OCI-M1 (cell line): Measurements from ENCODE around the gene NKX3-2.
"Not testable (repeated sequence)": the region's sequence is repeated elsewhere in the genome, so short reads cannot be mapped to it uniquely, and the experiment has no call there.

Experiments used
- DNase-seq: peaks from one replicate; lab custom pipeline; 2025; lab: John Stamatoyannopoulos, UW

The NKX3-2 gene

GRCh38 chr4:13543839-13544605, at the start of gene NKX3-2:
Gene NKX3-2, minus strand, starts transcription at chr4:13544508. Its CDS starts 94 bp downstream, at chr4:13544414.
- DNase-seq, result peak; percentile 23

GRCh38 chr4:13592220-13592619, 47.9 kb upstream of the NKX3-2 start:
- no peak for DNase-seq

- DNase-seq, result no peak
Observed at GRCh38 chr4:13590766-13591165, 46.5 kb upstream of the NKX3-2 start.

GRCh38 chr4:13588954-13589353, 44.6 kb upstream of the NKX3-2 start:
- no peak for DNase-seq

GRCh38 chr4:13584481-13584880, 40.2 kb upstream of the NKX3-2 start:
- DNase-seq, result no peak

GRCh38 chr4:13580036-13580435, 35.7 kb upstream of the NKX3-2 start:
- DNase-seq, result no peak

- no peak for DNase-seq
Observed at GRCh38 chr4:13577660-13578059, 33.4 kb upstream of the NKX3-2 start.

GRCh38 chr4:13570916-13571315, 26.6 kb upstream of the NKX3-2 start:
- no peak for DNase-seq

- no peak for DNase-seq
Observed at GRCh38 chr4:13567125-13567524, 22.8 kb upstream of the NKX3-2 start.

- no peak for DNase-seq
Observed at GRCh38 chr4:13562876-13563275, 18.6 kb upstream of the NKX3-2 start.

GRCh38 chr4:13561673-13562072, 17.4 kb upstream of the NKX3-2 start:
- no peak for DNase-seq

GRCh38 chr4:13560111-13560510, 15.8 kb upstream of the NKX3-2 start:
- not testable (repeated sequence) for DNase-seq

- no peak for DNase-seq
Observed at GRCh38 chr4:13559413-13559812, 15.1 kb upstream of the NKX3-2 start.

GRCh38 chr4:13558881-13559280, 14.6 kb upstream of the NKX3-2 start:
- no peak for DNase-seq

GRCh38 chr4:13555325-13555724, 11.0 kb upstream of the NKX3-2 start:
- DNase-seq, result no peak

GRCh38 chr4:13553081-13553480, 8.8 kb upstream of the NKX3-2 start:
- DNase-seq, result no peak

- peak; percentile 91 for DNase-seq
Observed at GRCh38 chr4:13548984-13549546, 4.8 kb upstream of the NKX3-2 start.

GRCh38 chr4:13548059-13548983, 4.0 kb upstream of the NKX3-2 start:
- DNase-seq, result no peak

- DNase-seq, result no peak
Observed at GRCh38 chr4:13547485-13548041, 3.3 kb upstream of the NKX3-2 start.

GRCh38 chr4:13546941-13547484, 2.7 kb upstream of the NKX3-2 start:
- no peak for DNase-seq

- no peak for DNase-seq
Observed at GRCh38 chr4:13546142-13546940, 2.0 kb upstream of the NKX3-2 start.
